Liver (tissue), 9 donors: ENCODE measurements around the gene ZNF180. TPM values are rescaled to one million over a fixed set of nuclear protein-coding genes. Genes with fewer than 3 reads are reported as not detected.

ENCODE experiments used
- DNase-seq: peaks from one replicate; pipeline ENCODE4 v3.0.0-alpha.2; 2017; ENCODE audit warnings: low spot score
- H3K27ac ChIP-seq, 2 donors: one replicate each; pipeline ENCODE4 v1.7.0; 2013; ENCODE audit warnings: inconsistent platforms in 2 of 2, low read length in 2 of 2, control low read depth in 1 of 2, low read depth in 1 of 2, mild to moderate bottlenecking in 1 of 2
- H3K27me3 ChIP-seq, 4 donors: one replicate each; pipeline versions ENCODE4 v1.6.1 to v1.7.0; 2013; ENCODE audit warnings: low read length in 3 of 4, inconsistent platforms in 1 of 4, mild to moderate bottlenecking in 1 of 4, moderate library complexity in 1 of 4; ENCODE audit not compliant: control insufficient read depth in 4 of 4, insufficient read depth in 4 of 4
- H3K36me3 ChIP-seq, 4 donors: one replicate each; pipeline versions ENCODE4 v1.6.1 to v1.7.0; 2013; ENCODE audit warnings: low read length in 3 of 4, mild to moderate bottlenecking in 3 of 4, low read depth in 1 of 4, moderate library complexity in 1 of 4; ENCODE audit not compliant: control insufficient read depth in 4 of 4, insufficient read depth in 3 of 4
- H3K4me1 ChIP-seq, 4 donors: one replicate each; pipeline versions ENCODE4 v1.6.1 to v1.7.0; 2013; ENCODE audit warnings: low read length in 3 of 4, mild to moderate bottlenecking in 3 of 4, moderate library complexity in 1 of 4; ENCODE audit not compliant: control insufficient read depth in 4 of 4, insufficient read depth in 4 of 4
- H3K4me3 ChIP-seq, 3 donors: one replicate each; pipeline versions ENCODE4 v1.6.1 to v1.7.0; 2013; ENCODE audit warnings: low read length in 3 of 3, control low read depth in 1 of 3, low read depth in 1 of 3, mild to moderate bottlenecking in 1 of 3
- H3K9ac ChIP-seq, 2 donors: one replicate each; pipeline ENCODE4 v1.7.0; 2013; ENCODE audit warnings: low read length in 2 of 2, mild to moderate bottlenecking in 2 of 2, moderate library complexity in 2 of 2, control low read depth in 1 of 2, low read depth in 1 of 2
- H3K9me3 ChIP-seq, 4 donors: one replicate each; pipeline versions ENCODE4 v1.6.1 to v1.7.0; 2013; ENCODE audit warnings: low read length in 3 of 4; ENCODE audit not compliant: control insufficient read depth in 4 of 4
- CTCF ChIP-seq: fragments of 150-350 bp; IDR thresholded peaks from 2 replicates; pipeline ENCODE4 v1.5.1; 2017; ENCODE audit warnings: improper control_type of control experiment, low read depth, low read length; ENCODE audit not compliant: missing input control
- EGR1 ChIP-seq, 2 donors: IDR thresholded peaks; 2 replicates each; pipeline ENCODE4 v1.6.1; 2016 to 2018; ENCODE audit warnings: antibody characterized with exemption in 2 of 2, low read depth in 2 of 2
- FOXA1 ChIP-seq: IDR thresholded peaks from 2 replicates; pipeline ENCODE4 v1.6.1; 2016; ENCODE audit warnings: antibody characterized with exemption
- FOXA2 ChIP-seq: IDR thresholded peaks from 2 replicates; pipeline ENCODE4 v1.6.1; 2016; ENCODE audit warnings: antibody characterized with exemption
- GABPA ChIP-seq, 2 donors: IDR thresholded peaks in 1 of 2; conservative IDR thresholded peaks in 1 of 2; 2 replicates each; pipeline ENCODE4 v1.6.1; 2016; ENCODE audit warnings: antibody characterized with exemption in 2 of 2, mild to moderate bottlenecking in 1 of 2, moderate library complexity in 1 of 2
- HNF4A ChIP-seq, 2 donors: conservative IDR thresholded peaks; 2 replicates each; pipeline ENCODE4 v1.6.1; 2016; ENCODE audit warnings: antibody characterized with exemption in 2 of 2, mild to moderate bottlenecking in 2 of 2
- HNF4G ChIP-seq: IDR thresholded peaks from 2 replicates; pipeline ENCODE4 v1.6.1; 2016; ENCODE audit warnings: antibody characterized with exemption
- JUND ChIP-seq, 2 donors: IDR thresholded peaks; 2 replicates each; pipeline ENCODE4 v1.6.1; 2016; ENCODE audit warnings: antibody characterized with exemption in 2 of 2
- MAX ChIP-seq: IDR thresholded peaks from 2 replicates; pipeline ENCODE4 v1.6.1; 2016; ENCODE audit warnings: antibody characterized with exemption
- NR2F2 ChIP-seq: IDR thresholded peaks from 2 replicates; pipeline ENCODE4 v1.6.1; 2016; ENCODE audit warnings: antibody characterized with exemption
- REST ChIP-seq: IDR thresholded peaks from 2 replicates; pipeline ENCODE4 v1.6.1; 2016; ENCODE audit warnings: antibody characterized with exemption, mild to moderate bottlenecking
- RXRA ChIP-seq, 2 donors: IDR thresholded peaks; 2 replicates each; pipeline ENCODE4 v1.6.1; 2017 to 2018; ENCODE audit warnings: antibody characterized with exemption in 2 of 2, mild to moderate bottlenecking in 1 of 2
- SP1 ChIP-seq: IDR thresholded peaks from 2 replicates; pipeline ENCODE4 v1.6.1; 2018; ENCODE audit warnings: antibody characterized with exemption, mild to moderate bottlenecking
- YY1 ChIP-seq: IDR thresholded peaks from 2 replicates; pipeline ENCODE4 v1.6.1; 2016; ENCODE audit warnings: antibody characterized with exemption, mild to moderate bottlenecking
- ZBTB33 ChIP-seq: IDR thresholded peaks from 2 replicates; pipeline ENCODE4 v1.6.1; 2016; ENCODE audit warnings: antibody characterized with exemption
- WGBS: extraction: QIAGEN DNeasy Blood & Tissue Kit; methylation state at CpG from one replicate; pipeline ENCODE4 v1.1.7; 2013; 5-methylcytosine and 5-hydroxymethylcytosine counted together
- polyA plus RNA-seq, 2 donors: library from polyadenylated mRNA; stranded (reverse) in 1 of 2; unstranded in 1 of 2; fragments of 200-250 nt in 1 of 2; fragments of >200 nt in 1 of 2; fragmentation: Nextera tagmentation in 1 of 2; extraction: Ambion mirVana in 1 of 2; gene quantifications; one replicate each; pipeline versions ENCODE4 v1.2.1 to v1.2.3, GENCODE V29; 2013 to 2015
- total RNA-seq, 2 donors: library from RNA; depleted of rRNA; stranded (reverse); fragments of >200 nt; gene quantifications; one replicate each; pipeline ENCODE4 v1.2.3, GENCODE V29; 2014
- donor health status: healthy.
- donor health status: healthy.
- donor health status: healthy.
- donor health status: healthy.
- donor health status: healthy.

ZNF180 gene
- total and polyA plus RNA-seq, 4 donors, result 2.0 to 7.6 (median 4.3) TPM

- Histone ChIP-seq H3K9ac (no peak overlapping the region), H3K36me3 (no peaks in the 10 kb centered on the region), H3K27ac (no peak overlapping the region), H3K4me3 (no peak overlapping the region), H3K27me3 (no peaks in the 10 kb centered on the region), H3K9me3 (peaks cover 2 to 16% (median 8%) of the 10 kb centered on the region in 4 donors), H3K4me1 (no peaks in the 10 kb centered on the region)
- DNase-seq, result no peak
- TF ChIP-seq NR2F2, result no peak
- no peak for TF ChIP-seq RXRA (IDR thresholded peaks at IDR 0.05)
- TF ChIP-seq HNF4G, result no peak
- no peak for TF ChIP-seq GABPA (IDR thresholded peaks at IDR 0.05 in 1 of 2, conservative IDR thresholded peaks at IDR 0.05 in 1 of 2)
- TF ChIP-seq JUND (IDR thresholded peaks at IDR 0.05), result no peak
- no peak for TF ChIP-seq SP1
- no peak for TF ChIP-seq YY1
- TF ChIP-seq EGR1 (IDR thresholded peaks at IDR 0.05; ENCODE audit: low read depth in 2 of 2), result no peak
- TF ChIP-seq CTCF, result no peak
- no peak for TF ChIP-seq FOXA2
- no peak for TF ChIP-seq REST
- TF ChIP-seq FOXA1, result no peak
- TF ChIP-seq MAX, result no peak
- no peak for TF ChIP-seq ZBTB33
Observed at GRCh38 chr19:44509478-44509877, 9.2 kb upstream of the ZNF180 start.

GRCh38 chr19:44499559-44499958 is 763 bp downstream of the ZNF180 start:
- H3K4me3 ChIP-seq, result peak overlapping the region; percentile 88 to 98 (median 89)
- peak overlapping the region in 1 of 2 donors; percentile 25 for H3K9ac ChIP-seq
- TF ChIP-seq JUND (IDR thresholded peaks at IDR 0.05) (no peak), ZBTB33 (no peak), FOXA1 (no peak), HNF4G (no peak), SP1 (no peak), HNF4A (conservative IDR thresholded peaks at IDR 0.05) (no peak)
- no peak for DNase-seq
- H3K9me3 ChIP-seq, result peaks cover 24 to 38% (median 31%) of the 10 kb centered on the region in 4 donors
- H3K27me3 ChIP-seq, result no peaks in the 10 kb centered on the region
- 33% methylated on average over 6 of the region's 6 CpGs for WGBS
- peaks cover 6 to 33% (median 28%) of the 10 kb centered on the region in 4 donors for H3K36me3 ChIP-seq
- H3K4me1 ChIP-seq, result peaks cover 6 to 15% (median 12%) of the 10 kb centered on the region in 4 donors
- H3K27ac ChIP-seq, result no peak overlapping the region
